K562 (cell line): ENCODE results near the gene KCP. TPM values are rescaled to one million over a fixed set of nuclear protein-coding genes. Genes with fewer than 3 reads are reported as not detected.
A peak's percentile ranks its signal among the peaks of the same experiment; 100 is the strongest.

Source experiments
- ETV5 ChIP-seq: sonication (generic); formaldehyde crosslinking; IDR thresholded peaks from 2 replicates; pipeline ENCODE4 v1.4.0; 2020; ENCODE audit warnings: low read depth, mild to moderate bottlenecking, missing genetic modification reagents
- ILK ChIP-seq: fragments of 450-650 bp; IDR thresholded peaks from 2 replicates; pipeline ENCODE4 v1.6.1; 2016; ENCODE audit warnings: missing genetic modification characterization, low read depth, mild to moderate bottlenecking, missing compliant biosample characterization, moderate library complexity, borderline replicate concordance
- PRMT5 ChIP-seq: sonication (generic); formaldehyde crosslinking; IDR thresholded peaks from 2 replicates; pipeline ENCODE4 v1.5.0; 2020; ENCODE audit warnings: missing genetic modification reagents
- PURB ChIP-seq: sonication (generic); formaldehyde crosslinking; IDR thresholded peaks from 2 replicates; pipeline ENCODE4 v1.9.0; 2021; ENCODE audit warnings: low read depth, mild to moderate bottlenecking, missing genetic modification reagents
- ZNF561 ChIP-seq: fragments of 450-650 bp; formaldehyde crosslinking; conservative IDR thresholded peaks from 2 replicates; pipeline ENCODE4 v1.4.0; 2020; ENCODE audit warnings: mild to moderate bottlenecking, moderate library complexity
- polyA plus RNA-seq, 8 experiments: library from polyadenylated mRNA; depleted of rRNA in 4 of 8; stranded (reverse) in 5 of 8; unstranded in 3 of 8; fragments of >200 nt; fragmentation: Nextera tagmentation in 2 of 8; fragmentation: Illumina TruSeq in 1 of 8; extraction: Ambion mirVana in 2 of 8; extraction: Trizol in 1 of 8; gene quantifications; 2 replicates each; pipeline versions ENCODE4 v1.2.1 to v1.2.3, GENCODE V29; 2011 to 2014; ENCODE audit warnings: inconsistent platforms in 1 of 8, missing spikeins in 1 of 8
- total RNA-seq, 7 experiments: library from RNA; depleted of rRNA in 6 of 7; stranded (reverse); fragments of >200 nt in 6 of 7; fragmentation: Illumina TruSeq in 2 of 7; extraction: Trizol in 2 of 7; gene quantifications; 2 replicates each; pipeline versions ENCODE4 v1.2.1 to v1.2.3, GENCODE V29; 2011 to 2021; ENCODE audit warnings: low replicate concordance in 1 of 7
- TF ChIP-seq, protein P1 (sequence below): fragments of 450-650 bp; IDR thresholded peaks from 2 replicates; pipeline ENCODE4 v1.7.0; 2016; ENCODE audit warnings: borderline replicate concordance
- TF ChIP-seq, protein P2 (sequence below): fragments of 450-650 bp; formaldehyde crosslinking; IDR thresholded peaks from 2 replicates; pipeline ENCODE4 v1.4.0; 2022; ENCODE audit warnings: missing genetic modification characterization
- TF ChIP-seq, protein P3 (sequence below): fragments of 450-650 bp; IDR thresholded peaks from 2 replicates; pipeline ENCODE4 v1.6.1; 2016; ENCODE audit warnings: low read depth, mild to moderate bottlenecking, moderate library complexity
- TF ChIP-seq, protein P4 (sequence below): IDR thresholded peaks from 2 replicates; pipeline ENCODE4 v1.6.1; 2016; ENCODE audit warnings: missing genetic modification characterization, missing compliant biosample characterization
- TF ChIP-seq, protein P5 (sequence below): sonication (generic); formaldehyde crosslinking; IDR thresholded peaks from 2 replicates; pipeline ENCODE4 v1.5.0; 2020; ENCODE audit warnings: missing genetic modification reagents

The KCP gene
- total and polyA plus RNA-seq, 9 of the 15 experiments (the other 6 are each of a cell fraction or from before 2014, with no cell fraction given): 0.06 to 0.17 (median 0.12) TPM; not detected in 3

DNA sequence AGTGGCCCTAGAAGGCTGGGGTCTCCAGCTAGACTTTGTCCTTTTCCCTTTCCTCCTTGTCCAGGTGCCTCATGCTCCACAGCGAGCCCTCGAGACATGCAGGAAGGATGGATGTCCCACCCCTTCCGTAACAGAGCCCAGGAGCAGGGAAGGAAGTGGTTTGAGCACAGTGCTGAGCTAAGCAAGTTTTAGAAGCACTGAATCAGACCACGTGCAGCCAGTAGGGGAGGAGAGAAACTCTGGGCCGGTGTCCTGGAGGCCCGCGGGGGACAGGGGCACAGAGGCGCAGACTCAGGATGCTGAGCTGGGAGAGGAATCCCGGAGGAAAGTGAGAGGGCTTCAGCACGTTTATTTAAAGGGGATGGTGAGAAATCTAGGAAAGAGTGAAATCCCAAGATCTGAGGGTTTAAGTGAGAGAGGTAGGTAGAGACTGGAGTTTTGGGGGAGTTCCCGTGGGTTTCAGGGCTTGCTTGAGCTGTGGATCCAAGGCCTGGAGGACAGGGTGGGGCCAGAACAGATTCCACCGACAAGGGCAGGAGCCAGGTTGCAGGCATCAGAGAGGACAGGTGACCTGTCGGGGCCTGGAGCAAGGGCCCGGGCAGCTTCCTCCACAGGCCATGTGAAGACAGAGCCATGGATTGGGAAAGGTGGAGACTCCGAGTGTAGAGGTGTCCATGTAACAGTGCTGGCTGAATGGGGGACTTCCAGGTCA, 22.8 kb upstream of the KCP start (continued):
- TF ChIP-seq, protein P1, sequence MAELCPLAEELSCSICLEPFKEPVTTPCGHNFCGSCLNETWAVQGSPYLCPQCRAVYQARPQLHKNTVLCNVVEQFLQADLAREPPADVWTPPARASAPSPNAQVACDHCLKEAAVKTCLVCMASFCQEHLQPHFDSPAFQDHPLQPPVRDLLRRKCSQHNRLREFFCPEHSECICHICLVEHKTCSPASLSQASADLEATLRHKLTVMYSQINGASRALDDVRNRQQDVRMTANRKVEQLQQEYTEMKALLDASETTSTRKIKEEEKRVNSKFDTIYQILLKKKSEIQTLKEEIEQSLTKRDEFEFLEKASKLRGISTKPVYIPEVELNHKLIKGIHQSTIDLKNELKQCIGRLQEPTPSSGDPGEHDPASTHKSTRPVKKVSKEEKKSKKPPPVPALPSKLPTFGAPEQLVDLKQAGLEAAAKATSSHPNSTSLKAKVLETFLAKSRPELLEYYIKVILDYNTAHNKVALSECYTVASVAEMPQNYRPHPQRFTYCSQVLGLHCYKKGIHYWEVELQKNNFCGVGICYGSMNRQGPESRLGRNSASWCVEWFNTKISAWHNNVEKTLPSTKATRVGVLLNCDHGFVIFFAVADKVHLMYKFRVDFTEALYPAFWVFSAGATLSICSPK: no peak
- TF ChIP-seq, protein P2, sequence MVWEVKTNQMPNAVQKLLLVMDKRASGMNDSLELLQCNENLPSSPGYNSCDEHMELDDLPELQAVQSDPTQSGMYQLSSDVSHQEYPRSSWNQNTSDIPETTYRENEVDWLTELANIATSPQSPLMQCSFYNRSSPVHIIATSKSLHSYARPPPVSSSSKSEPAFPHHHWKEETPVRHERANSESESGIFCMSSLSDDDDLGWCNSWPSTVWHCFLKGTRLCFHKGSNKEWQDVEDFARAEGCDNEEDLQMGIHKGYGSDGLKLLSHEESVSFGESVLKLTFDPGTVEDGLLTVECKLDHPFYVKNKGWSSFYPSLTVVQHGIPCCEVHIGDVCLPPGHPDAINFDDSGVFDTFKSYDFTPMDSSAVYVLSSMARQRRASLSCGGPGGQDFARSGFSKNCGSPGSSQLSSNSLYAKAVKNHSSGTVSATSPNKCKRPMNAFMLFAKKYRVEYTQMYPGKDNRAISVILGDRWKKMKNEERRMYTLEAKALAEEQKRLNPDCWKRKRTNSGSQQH (CRISPR knock-in tag): no peak
- no peak for TF ChIP-seq PRMT5
- TF ChIP-seq, protein P3, sequence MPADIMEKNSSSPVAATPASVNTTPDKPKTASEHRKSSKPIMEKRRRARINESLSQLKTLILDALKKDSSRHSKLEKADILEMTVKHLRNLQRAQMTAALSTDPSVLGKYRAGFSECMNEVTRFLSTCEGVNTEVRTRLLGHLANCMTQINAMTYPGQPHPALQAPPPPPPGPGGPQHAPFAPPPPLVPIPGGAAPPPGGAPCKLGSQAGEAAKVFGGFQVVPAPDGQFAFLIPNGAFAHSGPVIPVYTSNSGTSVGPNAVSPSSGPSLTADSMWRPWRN: no peak
- no peak for TF ChIP-seq ZNF561
- TF ChIP-seq PURB (CRISPR knock-in tag): no peak
- TF ChIP-seq, protein P4, sequence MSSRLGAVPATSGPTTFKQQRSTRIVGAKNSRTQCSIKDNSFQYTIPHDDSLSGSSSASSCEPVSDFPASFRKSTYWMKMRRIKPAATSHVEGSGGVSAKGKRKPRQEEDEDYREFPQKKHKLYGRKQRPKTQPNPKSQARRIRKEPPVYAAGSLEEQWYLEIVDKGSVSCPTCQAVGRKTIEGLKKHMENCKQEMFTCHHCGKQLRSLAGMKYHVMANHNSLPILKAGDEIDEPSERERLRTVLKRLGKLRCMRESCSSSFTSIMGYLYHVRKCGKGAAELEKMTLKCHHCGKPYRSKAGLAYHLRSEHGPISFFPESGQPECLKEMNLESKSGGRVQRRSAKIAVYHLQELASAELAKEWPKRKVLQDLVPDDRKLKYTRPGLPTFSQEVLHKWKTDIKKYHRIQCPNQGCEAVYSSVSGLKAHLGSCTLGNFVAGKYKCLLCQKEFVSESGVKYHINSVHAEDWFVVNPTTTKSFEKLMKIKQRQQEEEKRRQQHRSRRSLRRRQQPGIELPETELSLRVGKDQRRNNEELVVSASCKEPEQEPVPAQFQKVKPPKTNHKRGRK (tag): no peak
- TF ChIP-seq ILK (tag): no peak
- TF ChIP-seq ETV5 (CRISPR knock-in tag): no peak
- TF ChIP-seq, protein P5, sequence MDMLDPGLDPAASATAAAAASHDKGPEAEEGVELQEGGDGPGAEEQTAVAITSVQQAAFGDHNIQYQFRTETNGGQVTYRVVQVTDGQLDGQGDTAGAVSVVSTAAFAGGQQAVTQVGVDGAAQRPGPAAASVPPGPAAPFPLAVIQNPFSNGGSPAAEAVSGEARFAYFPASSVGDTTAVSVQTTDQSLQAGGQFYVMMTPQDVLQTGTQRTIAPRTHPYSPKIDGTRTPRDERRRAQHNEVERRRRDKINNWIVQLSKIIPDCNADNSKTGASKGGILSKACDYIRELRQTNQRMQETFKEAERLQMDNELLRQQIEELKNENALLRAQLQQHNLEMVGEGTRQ: peak; percentile 43
